HEK293 (cell line): Measurements from ENCODE around the gene G3BP1.
A peak's percentile ranks its signal among the peaks of the same experiment; 100 is the strongest.

Experiments
- CTCF ChIA-PET: fragments of 350-600 bp; formaldehyde crosslinking; extraction: SDS; loops from one replicate; lab custom pipeline; 2021; ENCODE audit warnings: antibody characterized with exemption; lab: Yijun Ruan, JAX
- POLR2A ChIA-PET: fragments of 300-600 bp; formaldehyde crosslinking; extraction: SDS; loops from one replicate; lab custom pipeline; 2020; ENCODE audit warnings: antibody characterized with exemption, inconsistent platforms; lab: Yijun Ruan, JAX
- H3K27ac ChIP-seq: fragments of 200-500 bp; sonication (Bioruptor generic); 2 replicates; pipeline ENCODE4 v1.5.1; 2014; ENCODE audit warnings: low read depth, low read length, control low read depth, inconsistent platforms; ENCODE audit errors: extremely low read depth
- H3K36me3 ChIP-seq, 2 experiments: fragments of 200-500 bp in 1 of 2; sonication (Bioruptor generic) in 1 of 2; 1 replicate in 1 of 2; 2 replicates in 1 of 2; pipeline ENCODE4 v1.5.1; 2014 to 2017; ENCODE audit warnings: inconsistent platforms in 2 of 2, low read length in 2 of 2; ENCODE audit not compliant: control insufficient read depth in 2 of 2, insufficient read depth in 1 of 2
- H3K4me1 ChIP-seq: fragments of 200-500 bp; sonication (Bioruptor generic); 2 replicates; pipeline ENCODE4 v1.5.1; 2014; ENCODE audit warnings: mild to moderate bottlenecking, low read length, inconsistent platforms; ENCODE audit not compliant: control insufficient read depth, insufficient read depth
- H3K4me3 ChIP-seq: 2 replicates; pipeline ENCODE4 v1.5.1; 2011; ENCODE audit warnings: low read depth, mild to moderate bottlenecking, control low read depth, low read length, moderate library complexity
- H3K9me3 ChIP-seq: fragments of 200-500 bp; sonication (Bioruptor generic); 2 replicates; pipeline ENCODE4 v1.5.1; 2014; ENCODE audit warnings: low read depth, low read length, inconsistent platforms; ENCODE audit not compliant: control insufficient read depth, insufficient read depth
- PRDM1 ChIP-seq: fragments of 450-650 bp; formaldehyde crosslinking; IDR thresholded peaks from 2 replicates; pipeline ENCODE4; 2016; ENCODE audit warnings: missing biosample characterization, missing genetic modification characterization
- PRDM6 ChIP-seq: fragments of 450-650 bp; formaldehyde crosslinking; IDR thresholded peaks from 2 replicates; pipeline ENCODE4 v1.5.1; 2017; ENCODE audit warnings: missing biosample characterization, missing genetic modification characterization
- SCRT1 ChIP-seq: fragments of 450-650 bp; formaldehyde crosslinking; IDR thresholded peaks from 2 replicates; pipeline ENCODE4 v1.5.1; 2016; ENCODE audit warnings: missing biosample characterization, missing genetic modification characterization, borderline replicate concordance
- SP3 ChIP-seq: fragments of 450-650 bp; formaldehyde crosslinking; IDR thresholded peaks from 2 replicates; pipeline ENCODE4 v1.5.1; 2016; ENCODE audit warnings: missing biosample characterization, missing genetic modification characterization
- WT1 ChIP-seq: fragments of 450-650 bp; formaldehyde crosslinking; IDR thresholded peaks from 2 replicates; pipeline ENCODE4 v1.5.1; 2016; ENCODE audit warnings: missing biosample characterization, missing genetic modification characterization
- ZFP3 ChIP-seq: fragments of 450-650 bp; formaldehyde crosslinking; IDR thresholded peaks from 2 replicates; pipeline ENCODE4 v1.5.1; 2016; ENCODE audit warnings: low read depth, missing biosample characterization, missing genetic modification characterization
- ZFP41 ChIP-seq: fragments of 450-650 bp; formaldehyde crosslinking; IDR thresholded peaks from 2 replicates; pipeline ENCODE4 v1.5.1; 2016; ENCODE audit warnings: missing biosample characterization, missing genetic modification characterization, borderline replicate concordance
- ZFP69B ChIP-seq: fragments of 450-650 bp; formaldehyde crosslinking; IDR thresholded peaks from 2 replicates; pipeline ENCODE4 v1.5.1; 2016; ENCODE audit warnings: missing biosample characterization, missing genetic modification characterization
- ZNF19 ChIP-seq: fragments of 450-650 bp; formaldehyde crosslinking; IDR thresholded peaks from 2 replicates; pipeline ENCODE4; 2016; ENCODE audit warnings: missing biosample characterization, missing genetic modification characterization, low read depth
- ZNF513 ChIP-seq: fragments of 450-650 bp; IDR thresholded peaks from 2 replicates; pipeline ENCODE4 v1.5.1; 2018; ENCODE audit warnings: missing biosample characterization, missing genetic modification characterization
- ZNF514 ChIP-seq: fragments of 450-650 bp; formaldehyde crosslinking; IDR thresholded peaks from 2 replicates; pipeline ENCODE4 v1.5.1; 2016; ENCODE audit warnings: missing biosample characterization, missing genetic modification characterization
- ZNF530 ChIP-seq: fragments of 450-650 bp; formaldehyde crosslinking; IDR thresholded peaks from 2 replicates; pipeline ENCODE4 v1.5.1; 2016; ENCODE audit warnings: low read depth, missing biosample characterization, missing genetic modification characterization
- ZNF596 ChIP-seq: fragments of 450-650 bp; IDR thresholded peaks from 2 replicates; pipeline ENCODE4 v1.5.0; 2018; ENCODE audit warnings: missing biosample characterization, mild to moderate bottlenecking, missing genetic modification characterization, moderate library complexity
- ZNF621 ChIP-seq: fragments of 450-650 bp; formaldehyde crosslinking; IDR thresholded peaks from 2 replicates; pipeline ENCODE4 v1.5.1; 2017; ENCODE audit warnings: missing biosample characterization, missing genetic modification characterization
- ZNF692 ChIP-seq: fragments of 450-650 bp; formaldehyde crosslinking; IDR thresholded peaks from 2 replicates; pipeline ENCODE4 v1.5.1; 2016; ENCODE audit warnings: missing biosample characterization, missing genetic modification characterization
- ZNF768 ChIP-seq: fragments of 450-650 bp; formaldehyde crosslinking; IDR thresholded peaks from 2 replicates; pipeline ENCODE4 v1.5.1; 2018; ENCODE audit warnings: missing biosample characterization, mild to moderate bottlenecking, missing genetic modification characterization

Gene G3BP1

GRCh38 chr5:151819830-151820229, 48.1 kb downstream of the G3BP1 start:
- Histone ChIP-seq H3K4me1 (no peaks in the 10 kb centered on the region), H3K4me3 (no peak overlapping the region), H3K27ac (no peak overlapping the region), H3K36me3 (peaks cover 8 to 22% of the 10 kb centered on the region in 2 experiments; a peak in 2 of 3 replicates), H3K9me3 (no peaks in the 10 kb centered on the region)
- POLR2A ChIA-PET, result no interaction called here
- CTCF ChIA-PET, result no interaction called here
- TF ChIP-seq ZNF596 (tag by site-specific recombination) (no peak), ZFP3 (tag by site-specific recombination) (no peak), ZFP69B (tag by site-specific recombination) (0 out of 2 replicates have a peak, but pooled peaks have one; percentile 24), ZNF19 (tag by site-specific recombination) (no peak), ZNF692 (peak; percentile 34; the same call in 1 of the 2 replicates)

- H3K9me3 ChIP-seq, result no peaks in the 10 kb centered on the region
- POLR2A ChIA-PET, result no interaction called here
- TF ChIP-seq PRDM1, result no peak
These were observed 48.5 kb downstream of the G3BP1 start for GRCh38 chr5:151820271-151820670.

GRCh38 chr5:151820903-151821302, 49.1 kb downstream of the G3BP1 start:
- Histone ChIP-seq H3K4me3 (no peak overlapping the region), H3K4me1 (no peaks in the 10 kb centered on the region), H3K36me3 (peaks cover 11 to 19% of the 10 kb centered on the region in 2 experiments; a peak in 2 of 3 replicates), H3K27ac (no peak overlapping the region), H3K9me3 (no peaks in the 10 kb centered on the region)
- ChIA-PET POLR2A (no interaction called here), CTCF (no interaction called here)
- TF ChIP-seq PRDM6, result no peak
- no peak for TF ChIP-seq ZNF514 (tag by site-specific recombination)
- no peak for TF ChIP-seq SCRT1 (tag by site-specific recombination)
- no peak for TF ChIP-seq SP3 (tag by site-specific recombination)

More at GRCh38 chr5:151820271-151820670, 48.5 kb downstream of the G3BP1 start:
- Histone ChIP-seq H3K4me3 (no peak overlapping the region), H3K27ac (no peak overlapping the region), H3K36me3 (peaks cover 11 to 20% of the 10 kb centered on the region in 2 experiments; a peak in 2 of 3 replicates), H3K4me1 (no peaks in the 10 kb centered on the region)
- CTCF ChIA-PET, result no interaction called here

- CTCF ChIA-PET, result interaction anchor here (0.6 to 0.7 kb wide), 2 partner anchors 465 to 527 kb away, joined by 3 read pairs; no protein-coding TSS in a partner anchor
- TF ChIP-seq PRDM6, result no peak
- no peak for TF ChIP-seq ZNF530 (tag by site-specific recombination)
- TF ChIP-seq ZNF621, result no peak
- no peak for TF ChIP-seq ZNF768 (tag by site-specific recombination)
- TF ChIP-seq WT1 (tag by site-specific recombination), result no peak
- TF ChIP-seq ZNF513 (tag by site-specific recombination), result no peak
- no peak for TF ChIP-seq ZFP41
- TF ChIP-seq, all 188 proteins: peak for 0
- POLR2A ChIA-PET, result no interaction called here
- Histone ChIP-seq H3K36me3 (peaks cover 11 to 14% of the 10 kb centered on the region in 2 experiments; a peak in 2 of 3 replicates), H3K4me3 (no peak overlapping the region), H3K9me3 (no peaks in the 10 kb centered on the region), H3K4me1 (no peaks in the 10 kb centered on the region), H3K27ac (no peak overlapping the region)
These were observed 50.4 kb downstream of the G3BP1 start for GRCh38 chr5:151822141-151822540.
